ENCODE data around the gene SMCO2. TPM values are rescaled to one million over a fixed set of nuclear protein-coding genes. Genes with fewer than 3 reads are reported as not detected.

SMCO2 gene
- total and polyA plus RNA-seq, 10 of the 15 experiments (the other 5 are each of a cell fraction or from before 2014, with no cell fraction given): 0.11 to 2.3 (median 0.67) TPM

DNA sequence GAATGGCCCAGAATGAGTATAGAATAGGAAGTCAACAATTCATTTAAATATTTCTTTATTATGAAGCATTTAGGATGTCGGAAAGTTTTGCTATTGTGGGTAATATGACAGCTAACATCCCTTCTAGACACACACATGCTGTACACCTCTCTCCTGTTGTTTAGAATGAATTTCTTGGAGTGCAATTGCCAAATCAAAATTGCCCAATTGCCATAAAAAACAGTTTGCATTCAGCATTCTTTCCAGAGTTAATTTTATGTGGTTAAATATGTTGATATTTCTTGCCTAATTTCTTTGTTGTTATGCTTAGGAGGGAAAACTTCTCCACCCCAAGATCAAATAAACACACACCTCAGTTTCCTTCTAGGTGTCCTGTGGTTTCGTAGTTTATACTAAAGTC lies 16.9 kb upstream of the SMCO2 start:
- no peak overlapping the region for H3K9ac ChIP-seq (ENCODE audit: control insufficient read depth, insufficient read depth, low read length)
- DNase-seq (ENCODE audit: low read depth, low spot score) (no peak), ATAC-seq (no peak), FAIRE-seq (no peak)
- no peak overlapping the region for H3K27ac ChIP-seq (ENCODE audit: control insufficient read depth, insufficient read depth)
- no peak for TF ChIP-seq CHD1 (IDR thresholded peaks at IDR 0.05; ENCODE audit: low read depth, low read length)
- no peak for TF ChIP-seq CHD2 (IDR thresholded peaks at IDR 0.05; ENCODE audit: borderline replicate concordance, low read depth, low read length)
- TF ChIP-seq, protein P1, sequence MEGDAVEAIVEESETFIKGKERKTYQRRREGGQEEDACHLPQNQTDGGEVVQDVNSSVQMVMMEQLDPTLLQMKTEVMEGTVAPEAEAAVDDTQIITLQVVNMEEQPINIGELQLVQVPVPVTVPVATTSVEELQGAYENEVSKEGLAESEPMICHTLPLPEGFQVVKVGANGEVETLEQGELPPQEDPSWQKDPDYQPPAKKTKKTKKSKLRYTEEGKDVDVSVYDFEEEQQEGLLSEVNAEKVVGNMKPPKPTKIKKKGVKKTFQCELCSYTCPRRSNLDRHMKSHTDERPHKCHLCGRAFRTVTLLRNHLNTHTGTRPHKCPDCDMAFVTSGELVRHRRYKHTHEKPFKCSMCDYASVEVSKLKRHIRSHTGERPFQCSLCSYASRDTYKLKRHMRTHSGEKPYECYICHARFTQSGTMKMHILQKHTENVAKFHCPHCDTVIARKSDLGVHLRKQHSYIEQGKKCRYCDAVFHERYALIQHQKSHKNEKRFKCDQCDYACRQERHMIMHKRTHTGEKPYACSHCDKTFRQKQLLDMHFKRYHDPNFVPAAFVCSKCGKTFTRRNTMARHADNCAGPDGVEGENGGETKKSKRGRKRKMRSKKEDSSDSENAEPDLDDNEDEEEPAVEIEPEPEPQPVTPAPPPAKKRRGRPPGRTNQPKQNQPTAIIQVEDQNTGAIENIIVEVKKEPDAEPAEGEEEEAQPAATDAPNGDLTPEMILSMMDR (IDR thresholded peaks at IDR 0.05 in 2 of 3, conservative IDR thresholded peaks at IDR 0.05 in 1 of 3; ENCODE audit: control insufficient read depth in 2 of 3, extremely low read depth in 1 of 3, insufficient read depth in 1 of 3, low read depth in 3 of 3, low read length in 3 of 3): no peak
- TF ChIP-seq, protein P2, sequence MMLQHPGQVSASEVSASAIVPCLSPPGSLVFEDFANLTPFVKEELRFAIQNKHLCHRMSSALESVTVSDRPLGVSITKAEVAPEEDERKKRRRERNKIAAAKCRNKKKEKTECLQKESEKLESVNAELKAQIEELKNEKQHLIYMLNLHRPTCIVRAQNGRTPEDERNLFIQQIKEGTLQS (IDR thresholded peaks at IDR 0.05; ENCODE audit: borderline replicate concordance, extremely low read depth, low read depth, low read length): no peak
- no peak for TF ChIP-seq DPF2 (IDR thresholded peaks at IDR 0.05)
- TF ChIP-seq SMAD1 (IDR thresholded peaks at IDR 0.05; ENCODE audit: low read depth, partially characterized antibody): no peak
- TF ChIP-seq CREB1 (IDR thresholded peaks at IDR 0.05; ENCODE audit: low read depth): no peak
- TF ChIP-seq, protein P3, sequence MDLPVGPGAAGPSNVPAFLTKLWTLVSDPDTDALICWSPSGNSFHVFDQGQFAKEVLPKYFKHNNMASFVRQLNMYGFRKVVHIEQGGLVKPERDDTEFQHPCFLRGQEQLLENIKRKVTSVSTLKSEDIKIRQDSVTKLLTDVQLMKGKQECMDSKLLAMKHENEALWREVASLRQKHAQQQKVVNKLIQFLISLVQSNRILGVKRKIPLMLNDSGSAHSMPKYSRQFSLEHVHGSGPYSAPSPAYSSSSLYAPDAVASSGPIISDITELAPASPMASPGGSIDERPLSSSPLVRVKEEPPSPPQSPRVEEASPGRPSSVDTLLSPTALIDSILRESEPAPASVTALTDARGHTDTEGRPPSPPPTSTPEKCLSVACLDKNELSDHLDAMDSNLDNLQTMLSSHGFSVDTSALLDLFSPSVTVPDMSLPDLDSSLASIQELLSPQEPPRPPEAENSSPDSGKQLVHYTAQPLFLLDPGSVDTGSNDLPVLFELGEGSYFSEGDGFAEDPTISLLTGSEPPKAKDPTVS (IDR thresholded peaks at IDR 0.05; ENCODE audit: low read depth, low read length): no peak
- TF ChIP-seq, protein P4, sequence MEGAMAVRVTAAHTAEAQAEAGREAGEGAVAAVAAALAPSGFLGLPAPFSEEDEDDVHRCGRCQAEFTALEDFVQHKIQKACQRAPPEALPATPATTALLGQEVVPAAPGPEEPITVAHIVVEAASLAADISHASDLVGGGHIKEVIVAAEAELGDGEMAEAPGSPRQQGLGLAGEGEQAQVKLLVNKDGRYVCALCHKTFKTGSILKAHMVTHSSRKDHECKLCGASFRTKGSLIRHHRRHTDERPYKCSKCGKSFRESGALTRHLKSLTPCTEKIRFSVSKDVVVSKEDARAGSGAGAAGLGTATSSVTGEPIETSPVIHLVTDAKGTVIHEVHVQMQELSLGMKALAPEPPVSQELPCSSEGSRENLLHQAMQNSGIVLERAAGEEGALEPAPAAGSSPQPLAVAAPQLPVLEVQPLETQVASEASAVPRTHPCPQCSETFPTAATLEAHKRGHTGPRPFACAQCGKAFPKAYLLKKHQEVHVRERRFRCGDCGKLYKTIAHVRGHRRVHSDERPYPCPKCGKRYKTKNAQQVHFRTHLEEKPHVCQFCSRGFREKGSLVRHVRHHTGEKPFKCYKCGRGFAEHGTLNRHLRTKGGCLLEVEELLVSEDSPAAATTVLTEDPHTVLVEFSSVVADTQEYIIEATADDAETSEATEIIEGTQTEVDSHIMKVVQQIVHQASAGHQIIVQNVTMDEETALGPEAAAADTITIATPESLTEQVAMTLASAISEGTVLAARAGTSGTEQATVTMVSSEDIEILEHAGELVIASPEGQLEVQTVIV (IDR thresholded peaks at IDR 0.05; ENCODE audit: borderline replicate concordance, partially characterized antibody): no peak
- no peak for TF ChIP-seq RUNX3 (IDR thresholded peaks at IDR 0.05; ENCODE audit: low read length)
- TF ChIP-seq, protein P5, sequence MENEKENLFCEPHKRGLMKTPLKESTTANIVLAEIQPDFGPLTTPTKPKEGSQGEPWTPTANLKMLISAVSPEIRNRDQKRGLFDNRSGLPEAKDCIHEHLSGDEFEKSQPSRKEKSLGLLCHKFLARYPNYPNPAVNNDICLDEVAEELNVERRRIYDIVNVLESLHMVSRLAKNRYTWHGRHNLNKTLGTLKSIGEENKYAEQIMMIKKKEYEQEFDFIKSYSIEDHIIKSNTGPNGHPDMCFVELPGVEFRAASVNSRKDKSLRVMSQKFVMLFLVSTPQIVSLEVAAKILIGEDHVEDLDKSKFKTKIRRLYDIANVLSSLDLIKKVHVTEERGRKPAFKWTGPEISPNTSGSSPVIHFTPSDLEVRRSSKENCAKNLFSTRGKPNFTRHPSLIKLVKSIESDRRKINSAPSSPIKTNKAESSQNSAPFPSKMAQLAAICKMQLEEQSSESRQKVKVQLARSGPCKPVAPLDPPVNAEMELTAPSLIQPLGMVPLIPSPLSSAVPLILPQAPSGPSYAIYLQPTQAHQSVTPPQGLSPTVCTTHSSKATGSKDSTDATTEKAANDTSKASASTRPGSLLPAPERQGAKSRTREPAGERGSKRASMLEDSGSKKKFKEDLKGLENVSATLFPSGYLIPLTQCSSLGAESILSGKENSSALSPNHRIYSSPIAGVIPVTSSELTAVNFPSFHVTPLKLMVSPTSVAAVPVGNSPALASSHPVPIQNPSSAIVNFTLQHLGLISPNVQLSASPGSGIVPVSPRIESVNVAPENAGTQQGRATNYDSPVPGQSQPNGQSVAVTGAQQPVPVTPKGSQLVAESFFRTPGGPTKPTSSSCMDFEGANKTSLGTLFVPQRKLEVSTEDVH (IDR thresholded peaks at IDR 0.05; ENCODE audit: low read depth, partially characterized antibody): no peak
- no peak for TF ChIP-seq IKZF1 (conservative IDR thresholded peaks at IDR 0.05)
- no peak for TF ChIP-seq ESRRA (IDR thresholded peaks at IDR 0.05; ENCODE audit: low read length)
- SMC1A ChIA-PET (ENCODE audit: uncharacterized antibody, unreplicated experiment): interaction anchor here (0.6 kb wide), 1 partner anchor 245 kb away, joined by 3 read pairs; no protein-coding TSS in a partner anchor
- POLR2A ChIA-PET: interaction anchor here (0.7 kb wide), 1 partner anchor 416 kb away, joined by 3 read pairs; no protein-coding TSS in a partner anchor
- CTCF ChIA-PET: interaction anchor here (1.4 kb wide), 1 partner anchor 8 kb away, joined by 4 read pairs; no protein-coding TSS in a partner anchor
- intact Hi-C loops (cut with micrococcal nuclease; ENCODE audit: unreplicated experiment): no loop called here
- H3K79me2 ChIP-seq (ENCODE audit: control insufficient read depth, insufficient read depth, low read length): no peaks in the 10 kb centered on the region
- H3K4me1 ChIP-seq (ENCODE audit: control insufficient read depth, insufficient read depth, low read length): no peaks in the 10 kb centered on the region
- no peak overlapping the region for H2AFZ ChIP-seq (ENCODE audit: control insufficient read depth, low read depth, low read length)
- no peaks in the 10 kb centered on the region for H4K20me1 ChIP-seq (ENCODE audit: control insufficient read depth, insufficient read depth)
- BruUV-seq (replicated peaks): no TSS peak
- no peak overlapping the region for H3K4me2 ChIP-seq (ENCODE audit: control insufficient read depth, insufficient read depth)
- RAD21 ChIA-PET (ENCODE audit: unreplicated experiment): no interaction called here
- H3K4me3 ChIP-seq: no peak overlapping the region
- WGBS (ENCODE audit: insufficient coverage, insufficient replicate concordance, low lambda C conversion rate, missing lambda C conversion rate): 81% methylated on average over 2 of the region's 2 CpGs
- H3K36me3 ChIP-seq (ENCODE audit: control insufficient read depth in 2 of 2, insufficient read depth in 2 of 2, low read length in 1 of 2): peaks cover 0 to 3% of the 10 kb centered on the region in 2 experiments; a peak in 2 of 4 replicates
- H3K9me3 ChIP-seq (replicated peaks; ENCODE audit: control insufficient read depth, insufficient read depth, low read length): no peaks in the 10 kb centered on the region
- in situ Hi-C loops (cut with MboI): loop anchor here (25.0 kb wide), 1 partner anchor 233 kb away; no protein-coding TSS in a partner anchor
- H3K27me3 ChIP-seq (replicated peaks in 1 of 2; ENCODE audit: control insufficient read depth in 2 of 2, insufficient read depth in 2 of 2, low read length in 1 of 2): no peaks in the 10 kb centered on the region

Data from GM12878 (cell line).